ENCODE data around the gene SLAMF1. TPM values are rescaled to one million over a fixed set of nuclear protein-coding genes. Genes with fewer than 3 reads are reported as not detected.

Gene SLAMF1
- total RNA-seq, 1 donor from 2014 or later, result not detected

DNA sequence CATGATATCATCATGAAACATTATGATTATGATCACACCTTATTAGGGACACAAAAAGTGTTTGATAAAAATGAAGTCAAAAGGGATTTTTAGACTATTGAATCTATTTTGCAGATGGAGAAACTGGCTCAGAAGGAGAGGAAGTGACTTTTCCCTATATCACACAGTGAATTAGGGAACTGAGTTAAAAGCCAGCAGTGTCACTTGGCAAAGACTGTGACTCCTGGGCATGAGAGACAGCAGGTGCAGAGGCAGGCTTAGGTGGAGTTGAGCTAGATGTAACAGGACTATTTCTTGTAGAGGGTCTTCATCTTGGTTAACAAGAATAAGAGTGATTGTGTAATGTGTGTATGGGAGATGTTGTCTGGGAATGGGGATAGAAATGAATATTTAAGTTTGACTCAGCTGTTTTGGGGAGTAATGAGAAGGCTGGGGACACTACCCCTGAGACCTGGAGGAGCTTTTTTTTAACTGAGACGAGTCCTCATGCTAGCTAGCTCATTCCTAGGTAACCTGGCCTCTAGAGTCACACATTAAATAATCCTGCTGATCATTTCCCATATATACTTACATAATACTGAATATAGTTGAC is 66.5 kb downstream of the SLAMF1 start:
- no peak for DNase-seq (ENCODE audit: low spot score in 2 of 2, unreplicated experiment in 2 of 2)
- H3K9me3 Mint-ChIP-seq, result peaks cover 16% of the 10 kb centered on the region
- no peaks in the 10 kb centered on the region for H3K36me3 Mint-ChIP-seq
- peaks cover 13% of the 10 kb centered on the region for H3K27me3 Mint-ChIP-seq (ENCODE audit: low read depth)
- TF ChIP-seq, protein P1, sequence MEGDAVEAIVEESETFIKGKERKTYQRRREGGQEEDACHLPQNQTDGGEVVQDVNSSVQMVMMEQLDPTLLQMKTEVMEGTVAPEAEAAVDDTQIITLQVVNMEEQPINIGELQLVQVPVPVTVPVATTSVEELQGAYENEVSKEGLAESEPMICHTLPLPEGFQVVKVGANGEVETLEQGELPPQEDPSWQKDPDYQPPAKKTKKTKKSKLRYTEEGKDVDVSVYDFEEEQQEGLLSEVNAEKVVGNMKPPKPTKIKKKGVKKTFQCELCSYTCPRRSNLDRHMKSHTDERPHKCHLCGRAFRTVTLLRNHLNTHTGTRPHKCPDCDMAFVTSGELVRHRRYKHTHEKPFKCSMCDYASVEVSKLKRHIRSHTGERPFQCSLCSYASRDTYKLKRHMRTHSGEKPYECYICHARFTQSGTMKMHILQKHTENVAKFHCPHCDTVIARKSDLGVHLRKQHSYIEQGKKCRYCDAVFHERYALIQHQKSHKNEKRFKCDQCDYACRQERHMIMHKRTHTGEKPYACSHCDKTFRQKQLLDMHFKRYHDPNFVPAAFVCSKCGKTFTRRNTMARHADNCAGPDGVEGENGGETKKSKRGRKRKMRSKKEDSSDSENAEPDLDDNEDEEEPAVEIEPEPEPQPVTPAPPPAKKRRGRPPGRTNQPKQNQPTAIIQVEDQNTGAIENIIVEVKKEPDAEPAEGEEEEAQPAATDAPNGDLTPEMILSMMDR (IDR thresholded peaks at IDR 0.05; ENCODE audit: unreplicated experiment), result no peak
- no peak overlapping the region for H3K27ac Mint-ChIP-seq
- H3K4me1 Mint-ChIP-seq, result no peaks in the 10 kb centered on the region
- H3K4me3 Mint-ChIP-seq, result no peak overlapping the region

DNA sequence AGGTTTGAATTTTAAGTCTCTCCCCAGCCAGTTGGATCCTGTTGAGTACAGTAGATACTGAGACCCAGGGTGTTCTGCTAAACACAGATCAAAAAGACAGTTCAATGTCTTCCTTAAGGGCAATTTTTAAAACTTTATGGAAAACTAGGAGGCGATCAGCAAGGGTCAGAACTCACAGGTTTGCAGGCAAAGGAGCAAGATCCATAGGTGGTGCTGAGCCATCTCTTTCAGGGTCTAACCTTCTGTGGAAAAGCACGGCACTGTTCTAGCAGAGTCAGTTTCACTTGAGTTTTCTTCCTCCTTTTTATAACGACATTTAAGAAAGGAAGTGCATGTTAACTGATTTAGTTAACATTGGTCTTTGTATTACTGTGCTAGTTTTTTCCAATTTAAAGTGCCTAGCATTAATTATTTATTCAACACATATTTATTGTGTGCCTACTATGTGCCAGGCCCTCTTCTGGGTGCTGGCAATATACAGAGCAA is 67.6 kb downstream of the SLAMF1 start, which contains the start of gene CD84:
Gene CD84, minus strand, starts transcription at position 281 of the 486 bp plus-strand sequence. Its CDS starts 59 bp downstream, at position 222.
- H3K4me1 Mint-ChIP-seq, result no peaks in the 10 kb centered on the region
- TF ChIP-seq, protein P1 (IDR thresholded peaks at IDR 0.05; ENCODE audit: unreplicated experiment), result no peak
- DNase-seq (ENCODE audit: low spot score in 2 of 2, unreplicated experiment in 2 of 2), result no peak
- no peak within 1 kb of the TSS for H3K27ac Mint-ChIP-seq
- H3K36me3 Mint-ChIP-seq, result no peaks in the 10 kb centered on the region
- H3K9me3 Mint-ChIP-seq, result peaks cover 16% of the 10 kb centered on the region
- H3K4me3 Mint-ChIP-seq, result no peak within 1 kb of the TSS
- H3K27me3 Mint-ChIP-seq (ENCODE audit: low read depth), result peaks cover 20% of the 10 kb centered on the region

DNA sequence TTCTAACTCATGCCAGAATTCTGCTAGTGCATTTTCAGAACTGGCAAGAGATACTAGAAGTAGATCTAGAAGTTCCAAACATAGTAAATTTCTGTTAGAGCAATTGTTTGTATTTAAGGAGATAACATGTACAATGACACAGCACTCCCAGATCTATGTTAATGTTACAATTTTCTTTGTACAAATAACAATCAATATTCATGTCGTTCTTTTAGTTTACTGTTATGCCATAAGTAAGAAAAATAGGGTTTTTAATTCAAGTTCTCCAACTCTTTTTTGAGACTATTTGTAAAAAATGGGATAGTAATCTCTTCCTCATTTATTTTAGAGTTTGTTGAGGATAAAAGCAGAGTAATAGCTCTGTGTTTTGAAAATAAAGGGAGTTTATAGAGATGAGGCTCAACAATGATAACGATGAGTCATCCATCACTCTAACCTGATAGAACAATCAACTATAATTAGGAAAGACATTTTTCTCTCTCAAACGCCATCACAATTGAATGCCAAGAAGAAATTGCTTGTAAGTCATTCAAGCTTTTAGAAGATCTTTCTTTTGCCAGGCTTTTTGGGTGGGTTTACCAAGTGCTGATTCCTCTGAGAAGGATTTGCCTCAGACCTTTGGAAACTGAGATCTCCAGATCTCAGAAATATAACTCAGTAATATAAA is 68.2 kb downstream of the SLAMF1 start:
- Mint-ChIP-seq H3K27me3 (ENCODE audit: low read depth) (peaks cover 22% of the 10 kb centered on the region), H3K9me3 (peaks cover 11% of the 10 kb centered on the region), H3K4me1 (no peaks in the 10 kb centered on the region)

DNA sequence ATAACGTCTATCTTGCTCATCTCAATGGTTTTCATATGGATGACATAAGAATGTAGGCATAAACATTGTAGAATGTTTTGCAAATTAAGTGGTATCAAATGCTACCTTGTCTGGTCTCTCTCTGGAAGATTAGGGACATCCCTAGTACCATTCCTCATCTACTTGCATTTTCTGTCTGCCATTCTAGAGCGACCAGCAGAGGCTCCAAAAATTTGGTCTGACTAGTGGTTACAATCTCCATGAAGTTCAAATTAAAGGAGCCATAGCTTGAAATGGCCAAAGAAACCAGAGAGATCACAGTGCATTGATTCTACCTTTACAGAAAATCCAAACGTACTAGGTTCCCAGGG is 68.7 kb downstream of the SLAMF1 start:
- Mint-ChIP-seq H3K36me3 (no peaks in the 10 kb centered on the region), H3K4me3 (no peak overlapping the region), H3K9me3 (peaks cover 6% of the 10 kb centered on the region), H3K27ac (no peak overlapping the region), H3K27me3 (ENCODE audit: low read depth) (peaks cover 27% of the 10 kb centered on the region), H3K4me1 (no peaks in the 10 kb centered on the region)
- TF ChIP-seq, protein P1 (IDR thresholded peaks at IDR 0.05; ENCODE audit: unreplicated experiment), result no peak
- DNase-seq (ENCODE audit: low spot score in 2 of 2, unreplicated experiment in 2 of 2), result no peak

More for the DNA sequence above, 68.2 kb downstream of the SLAMF1 start:
- Mint-ChIP-seq H3K4me3 (no peak overlapping the region), H3K36me3 (no peaks in the 10 kb centered on the region), H3K27ac (no peak overlapping the region)
- TF ChIP-seq, protein P1 (IDR thresholded peaks at IDR 0.05; ENCODE audit: unreplicated experiment), result no peak
- DNase-seq (ENCODE audit: low spot score in 2 of 2, unreplicated experiment in 2 of 2), result no peak

DNA sequence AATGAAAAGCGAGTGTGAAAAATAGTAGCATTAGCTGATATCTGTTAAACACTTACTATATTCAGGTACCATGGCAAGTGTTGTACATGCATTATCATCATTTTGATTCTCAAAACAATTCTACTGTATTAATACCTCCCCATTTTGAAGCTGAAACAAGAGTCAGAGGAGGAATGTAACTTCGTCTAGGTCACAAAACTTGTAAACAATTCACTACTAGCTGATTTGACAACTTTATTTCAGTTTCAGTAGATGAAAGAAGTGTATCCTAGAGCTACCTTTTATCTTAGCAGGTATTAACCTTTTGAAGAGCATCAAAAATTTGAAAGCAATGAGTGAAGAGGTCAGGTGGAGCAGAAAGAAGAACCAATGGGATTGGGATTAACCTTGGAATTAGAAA is 69.2 kb downstream of the SLAMF1 start:
- H3K36me3 Mint-ChIP-seq, result no peaks in the 10 kb centered on the region
- no peak overlapping the region for H3K4me3 Mint-ChIP-seq
- TF ChIP-seq, protein P1 (IDR thresholded peaks at IDR 0.05; ENCODE audit: unreplicated experiment), result no peak
- DNase-seq (ENCODE audit: low spot score in 2 of 2, unreplicated experiment in 2 of 2), result no peak
- no peaks in the 10 kb centered on the region for H3K4me1 Mint-ChIP-seq
- H3K9me3 Mint-ChIP-seq, result peaks cover 2% of the 10 kb centered on the region
- H3K27me3 Mint-ChIP-seq (ENCODE audit: low read depth), result peaks cover 29% of the 10 kb centered on the region
- H3K27ac Mint-ChIP-seq, result no peak overlapping the region

All from mesothelial cell of epicardium (in vitro differentiated cells).